HG03095 (cell line): ENCODE data around the gene THEM5.

Experiments used
- ATAC-seq: cut with Tn5 transposase; IDR thresholded peaks from one replicate; pipeline ENCODE4 v1.9.1; 2021; ENCODE audit warnings: moderate library complexity; ENCODE audit not compliant: unreplicated experiment

THEM5 gene

GRCh38 chr1:151840421-151840820 lies 13.1 kb downstream of the THEM5 start:
- no peak for ATAC-seq

GRCh38 chr1:151839457-151840403 lies 13.8 kb downstream of the THEM5 start, which contains the start of gene C2CD4D:
Gene C2CD4D (minus strand): TSS chr1:151839820. CDS start chr1:151838989, 831 bp downstream.
- ATAC-seq, result no peak

- no peak for ATAC-seq
These were observed 14.5 kb downstream of the THEM5 start for GRCh38 chr1:151839082-151839412.

- no peak for ATAC-seq
These were observed 15.1 kb downstream of the THEM5 start for GRCh38 chr1:151838222-151839081.

- ATAC-seq, result no peak
These were observed 15.7 kb downstream of the THEM5 start for GRCh38 chr1:151837884-151838221.

- no peak for ATAC-seq
These were observed 16.3 kb downstream of the THEM5 start for GRCh38 chr1:151837197-151837596.

- ATAC-seq, result no peak
These were observed 17.9 kb downstream of the THEM5 start for GRCh38 chr1:151835596-151835995.

- ATAC-seq, result no peak
These were observed 19.3 kb downstream of the THEM5 start for GRCh38 chr1:151834239-151834638.

GRCh38 chr1:151833172-151833900 lies 20.2 kb downstream of the THEM5 start:
- ATAC-seq, result no peak

GRCh38 chr1:151832318-151832980 lies 21.1 kb downstream of the THEM5 start:
- no peak for ATAC-seq

- ATAC-seq, result no peak
These were observed 21.9 kb downstream of the THEM5 start, which contains the start of gene RORC for GRCh38 chr1:151831605-151832004. Gene RORC (minus strand): TSS chr1:151831802. CDS start chr1:151831764, 38 bp downstream.

GRCh38 chr1:151831256-151831591 lies 22.3 kb downstream of the THEM5 start:
- ATAC-seq, result no peak

GRCh38 chr1:151830055-151830454 lies 23.5 kb downstream of the THEM5 start:
- no peak for ATAC-seq

GRCh38 chr1:151829352-151830046 lies 24.0 kb downstream of the THEM5 start:
- no peak for ATAC-seq

GRCh38 chr1:151828921-151829320 lies 24.6 kb downstream of the THEM5 start:
- ATAC-seq, result no peak

GRCh38 chr1:151827853-151828252 lies 25.7 kb downstream of the THEM5 start:
- no peak for ATAC-seq

GRCh38 chr1:151825751-151826660 lies 27.5 kb downstream of the THEM5 start:
- no peak for ATAC-seq

GRCh38 chr1:151825204-151825603 lies 28.3 kb downstream of the THEM5 start:
- ATAC-seq, result no peak

- ATAC-seq, result no peak
These were observed 30.3 kb downstream of the THEM5 start for GRCh38 chr1:151823175-151823574.
